ENCODE data around the gene CLMN. TPM values are rescaled to one million over a fixed set of nuclear protein-coding genes. Genes with fewer than 3 reads are reported as not detected.

CLMN gene
- total and polyA plus RNA-seq, 10 of the 15 experiments (the other 5 are each of a cell fraction or from before 2014, with no cell fraction given): 7.8 to 49.3 (median 18.5) TPM

GRCh38 chr14:95244587-95244986, 75.1 kb downstream of the CLMN start (continued):
- no peak for TF ChIP-seq PRDM15 (CRISPR knock-in tag; IDR thresholded peaks at IDR 0.05)
- no peak for TF ChIP-seq MYB (IDR thresholded peaks at IDR 0.05; ENCODE audit: borderline replicate concordance, low read depth, low read length)
- no peak for TF ChIP-seq CEBPZ (IDR thresholded peaks at IDR 0.05; ENCODE audit: low read depth, low read length)
- TF ChIP-seq PAX5 (IDR thresholded peaks at IDR 0.05; ENCODE audit: borderline replicate concordance, low read depth, low read length): no peak

- DNase-seq (ENCODE audit: low read depth, low spot score) (no peak), FAIRE-seq (no peak), ATAC-seq (no peak)
- in situ Hi-C loops (cut with MboI) (no loop called here), intact Hi-C loops (cut with micrococcal nuclease; ENCODE audit: unreplicated experiment) (no loop called here)
- POLR2A ChIA-PET: interaction anchor here (0.7 to 2.1 kb wide), 2 partner anchors 10 to 35 kb away, joined by 3 to 6 read pairs; no protein-coding TSS in a partner anchor
- CTCF ChIA-PET: interaction anchor here (2.0 kb wide), 1 partner anchor 25 kb away, joined by 4 read pairs; no protein-coding TSS in a partner anchor
- H3K4me1 ChIP-seq (ENCODE audit: control insufficient read depth, insufficient read depth, low read length): peaks cover 3% of the 10 kb centered on the region; the same call in 1 of the 2 replicates
- H3K36me3 ChIP-seq (ENCODE audit: control insufficient read depth in 2 of 2, insufficient read depth in 2 of 2, low read length in 1 of 2): no peaks in the 10 kb centered on the region
- RAD21 ChIA-PET (ENCODE audit: unreplicated experiment): no interaction called here
- no peaks in the 10 kb centered on the region for H3K27me3 ChIP-seq (replicated peaks in 1 of 2; ENCODE audit: control insufficient read depth in 2 of 2, insufficient read depth in 2 of 2, low read length in 1 of 2)
- SMC1A ChIA-PET (ENCODE audit: uncharacterized antibody, unreplicated experiment): no interaction called here
- no peak overlapping the region for H3K9ac ChIP-seq (ENCODE audit: control insufficient read depth, insufficient read depth, low read length)
- H2AFZ ChIP-seq (ENCODE audit: control insufficient read depth, low read depth, low read length): no peak overlapping the region
- H3K9me3 ChIP-seq (replicated peaks; ENCODE audit: control insufficient read depth, insufficient read depth, low read length): peaks cover 3% of the 10 kb centered on the region; the same call in 2 of the 3 replicates
- BruUV-seq (replicated peaks): no TSS peak
- H3K4me2 ChIP-seq (ENCODE audit: control insufficient read depth, insufficient read depth): no peak overlapping the region
- WGBS (ENCODE audit: insufficient coverage, insufficient replicate concordance, low lambda C conversion rate, missing lambda C conversion rate): 94% methylated on average over 1 of the region's 1 CpG
- no peaks in the 10 kb centered on the region for H3K79me2 ChIP-seq (ENCODE audit: control insufficient read depth, insufficient read depth, low read length)
- no peak overlapping the region for H3K27ac ChIP-seq (ENCODE audit: control insufficient read depth, insufficient read depth)
- H4K20me1 ChIP-seq (ENCODE audit: control insufficient read depth, insufficient read depth): no peaks in the 10 kb centered on the region
- no peak overlapping the region for H3K4me3 ChIP-seq
- TF ChIP-seq ZBED1 (IDR thresholded peaks at IDR 0.05; ENCODE audit: borderline replicate concordance) (no peak), ZNF217 (IDR thresholded peaks at IDR 0.05) (no peak), SMARCA5 (IDR thresholded peaks at IDR 0.05) (no peak), TCF7 (IDR thresholded peaks at IDR 0.05; ENCODE audit: borderline replicate concordance) (no peak), PKNOX1 (IDR thresholded peaks at IDR 0.05) (no peak), IRF3 (IDR thresholded peaks at IDR 0.05) (no peak), SUPT20H (IDR thresholded peaks at IDR 0.05; ENCODE audit: borderline replicate concordance, control insufficient read depth, low read depth, low read length) (no peak), CBFB (IDR thresholded peaks at IDR 0.05; ENCODE audit: low read depth) (no peak), YY1 (IDR thresholded peaks at IDR 0.05; ENCODE audit: low read depth, low read length) (no peak), NFYB (IDR thresholded peaks at IDR 0.05; ENCODE audit: insufficient read depth, low read depth, low read length) (no peak), GATAD2B (conservative IDR thresholded peaks at IDR 0.05; ENCODE audit: low read depth) (no peak)
Observed at GRCh38 chr14:95242870-95243269, 76.8 kb downstream of the CLMN start.

Data from GM12878 (cell line).